ENCODE data around the gene MTCH1.

The MTCH1 gene

GRCh38 chr6:36930483-36930882 lies 55.5 kb downstream of the MTCH1 start:
- no peak for TF ChIP-seq CTCF (IDR thresholded peaks at IDR 0.05; ENCODE audit: low read depth, low read length)
- no peak overlapping the region for H3K4me3 ChIP-seq (ENCODE audit: low read depth, low read length)

GRCh38 chr6:36929607-36930006 lies 56.4 kb downstream of the MTCH1 start:
- H3K4me3 ChIP-seq (ENCODE audit: low read depth, low read length) = no peak overlapping the region
- TF ChIP-seq CTCF (IDR thresholded peaks at IDR 0.05; ENCODE audit: low read depth, low read length) = no peak

GRCh38 chr6:36929152-36929551 lies 56.8 kb downstream of the MTCH1 start:
- TF ChIP-seq CTCF (IDR thresholded peaks at IDR 0.05; ENCODE audit: low read depth, low read length) = no peak

GRCh38 chr6:36928547-36928918 lies 57.5 kb downstream of the MTCH1 start:
- TF ChIP-seq CTCF (IDR thresholded peaks at IDR 0.05; ENCODE audit: low read depth, low read length) = no peak
- H3K4me3 ChIP-seq (ENCODE audit: low read depth, low read length) = no peak overlapping the region

More at GRCh38 chr6:36929152-36929551, 56.8 kb downstream of the MTCH1 start:
- no peak overlapping the region for H3K4me3 ChIP-seq (ENCODE audit: low read depth, low read length)

GRCh38 chr6:36927691-36928546 lies 58.1 kb downstream of the MTCH1 start:
- H3K4me3 ChIP-seq (ENCODE audit: low read depth, low read length) = no peak overlapping the region
- no peak for TF ChIP-seq CTCF (IDR thresholded peaks at IDR 0.05; ENCODE audit: low read depth, low read length)

- no peak for TF ChIP-seq CTCF (IDR thresholded peaks at IDR 0.05; ENCODE audit: low read depth, low read length)
- no peak overlapping the region for H3K4me3 ChIP-seq (ENCODE audit: low read depth, low read length)
Observed at GRCh38 chr6:36926708-36927513, 59.1 kb downstream of the MTCH1 start.

GRCh38 chr6:36925809-36926208 lies 60.2 kb downstream of the MTCH1 start:
- no peak overlapping the region for H3K4me3 ChIP-seq (ENCODE audit: low read depth, low read length)
- TF ChIP-seq CTCF (IDR thresholded peaks at IDR 0.05; ENCODE audit: low read depth, low read length) = no peak

All from WI38 (cell line).